T-helper 2 cell (primary cell): ENCODE results near the gene RMND5B.

Source experiments
- DNase-seq, 5 experiments: peaks; one replicate each; pipeline versions ENCODE4 v3.0.0 to v3.0.0-alpha.2; 2012 to 2022

Gene RMND5B

GRCh38 chr5:178131446-178131996 is 707 bp downstream of the RMND5B start:
- no peak for DNase-seq

GRCh38 chr5:178136990-178137389 is 6.2 kb downstream of the RMND5B start:
- DNase-seq, result no peak

- no peak for DNase-seq
Observed at GRCh38 chr5:178137991-178138390, 7.2 kb downstream of the RMND5B start.

- DNase-seq, result no peak
Observed at GRCh38 chr5:178141550-178141949, 10.7 kb downstream of the RMND5B start.

- DNase-seq, result no peak
Observed at GRCh38 chr5:178142642-178143041, 11.8 kb downstream of the RMND5B start.

- no peak for DNase-seq
Observed at GRCh38 chr5:178143246-178143645, 12.4 kb downstream of the RMND5B start.

- no peak for DNase-seq
Observed at GRCh38 chr5:178143901-178144300, 13.1 kb downstream of the RMND5B start.

GRCh38 chr5:178145965-178146820 is 15.4 kb downstream of the RMND5B start:
- peak; percentile 47 to 67 (median 60) for DNase-seq

GRCh38 chr5:178147406-178147805 is 16.6 kb downstream of the RMND5B start:
- DNase-seq, result no peak

- DNase-seq, result no peak
Observed at GRCh38 chr5:178149199-178149932, 18.6 kb downstream of the RMND5B start.

GRCh38 chr5:178150977-178151734 is 20.3 kb downstream of the RMND5B start:
- no peak for DNase-seq

GRCh38 chr5:178152491-178153444 is 22.0 kb downstream of the RMND5B start:
- no peak for DNase-seq

- peak; percentile 93 to 97 (median 96) for DNase-seq
Observed at GRCh38 chr5:178153530-178154340, 22.9 kb downstream of the RMND5B start, which contains the start of gene NHP2. Gene NHP2 (minus strand): TSS chr5:178153885. CDS start chr5:178153817, 68 bp downstream.

- no peak for DNase-seq
Observed at GRCh38 chr5:178155065-178155464, 24.3 kb downstream of the RMND5B start.

- no peak for DNase-seq
Observed at GRCh38 chr5:178160176-178160575, 29.4 kb downstream of the RMND5B start.

GRCh38 chr5:178162481-178162880 is 31.7 kb downstream of the RMND5B start:
- DNase-seq, result no peak

- DNase-seq, result peak; percentile 73 to 94 (median 83)
Observed at GRCh38 chr5:178163772-178164735, 33.2 kb downstream of the RMND5B start.

GRCh38 chr5:178165581-178165980 is 34.8 kb downstream of the RMND5B start:
- no peak for DNase-seq

- DNase-seq, result no peak
Observed at GRCh38 chr5:178170455-178170854, 39.6 kb downstream of the RMND5B start.
